Measurements from ENCODE around the gene TRAPPC2L. TPM values are rescaled to one million over a fixed set of nuclear protein-coding genes. Genes with fewer than 3 reads are reported as not detected.

TRAPPC2L gene
- total and polyA plus RNA-seq, 10 donors: 28.9 to 87.5 (median 41.7) TPM

GRCh38 chr16:88837806-88838205 lies 19.1 kb upstream of the TRAPPC2L start:
- 74 to 90% (median 88%) methylated on average over 7 to 20 of the region's 20 CpGs for WGBS, 5 donors
- H3K4me3 ChIP-seq: no peak overlapping the region
- peaks cover 0 to 91% (median 41%) of the 10 kb centered on the region in 6 donors for H3K36me3 ChIP-seq
- TF ChIP-seq POLR2AphosphoS5 (IDR thresholded peaks at IDR 0.05): peak in 1 of 3 donors; percentile 15
- TF ChIP-seq POLR2A (IDR thresholded peaks at IDR 0.05): no peak
- H3K9me3 ChIP-seq: no peaks in the 10 kb centered on the region
- H3K27ac ChIP-seq: no peak overlapping the region
- intact Hi-C loops (cut with DNase I; ENCODE audit: low total_unique reads): no loop called here
- H3K4me1 ChIP-seq: peaks cover 0 to 36% (median 11%) of the 10 kb centered on the region in 6 donors
- DNase-seq: no peak
- H3K27me3 ChIP-seq (replicated peaks in 1 of 7): no peaks in the 10 kb centered on the region

- peaks cover 0 to 97% (median 41%) of the 10 kb centered on the region in 6 donors for H3K36me3 ChIP-seq
- H3K4me3 ChIP-seq: no peak overlapping the region
- intact Hi-C loops (cut with DNase I; ENCODE audit: low total_unique reads): no loop called here
- no peak for DNase-seq
- no peak for TF ChIP-seq POLR2AphosphoS5 (IDR thresholded peaks at IDR 0.05)
- no peak for TF ChIP-seq CTCF (IDR thresholded peaks at IDR 0.05 in 8 of 11, conservative IDR thresholded peaks at IDR 0.05 in 3 of 11)
- TF ChIP-seq POLR2A (IDR thresholded peaks at IDR 0.05): no peak
- H3K4me1 ChIP-seq: peaks cover 0 to 36% (median 11%) of the 10 kb centered on the region in 6 donors
- H3K27ac ChIP-seq: peak overlapping the region in 1 of 8 donors; percentile 77
- H3K9me3 ChIP-seq: no peaks in the 10 kb centered on the region
- no peaks in the 10 kb centered on the region for H3K27me3 ChIP-seq (replicated peaks in 1 of 7)
- WGBS, 5 donors: 81 to 95% (median 86%) methylated on average over 19 of the region's 19 CpGs
These were observed 18.4 kb upstream of the TRAPPC2L start for GRCh38 chr16:88838566-88838965.

GRCh38 chr16:88839026-88839529 lies 17.8 kb upstream of the TRAPPC2L start:
- Histone ChIP-seq H3K4me3 (no peak overlapping the region), H3K9me3 (no peaks in the 10 kb centered on the region), H3K27ac (peak overlapping the region in 5 of 8 donors; percentile 14 to 77 (median 62)), H3K36me3 (peaks cover 0 to 97% (median 41%) of the 10 kb centered on the region in 6 donors), H3K27me3 (replicated peaks in 1 of 7) (no peaks in the 10 kb centered on the region), H3K4me1 (peaks cover 0 to 36% (median 11%) of the 10 kb centered on the region in 6 donors)
- TF ChIP-seq CTCF (IDR thresholded peaks at IDR 0.05 in 8 of 11, conservative IDR thresholded peaks at IDR 0.05 in 3 of 11): peak in 7 of 11 experiments; percentile 9 to 55 (median 42)
- peak; percentile 54 to 68 (median 63) for TF ChIP-seq POLR2AphosphoS5 (IDR thresholded peaks at IDR 0.05)
- TF ChIP-seq POLR2A (IDR thresholded peaks at IDR 0.05): no peak
- WGBS, 5 donors: 72 to 87% (median 75%) methylated on average over 31 to 39 of the region's 39 CpGs
- intact Hi-C loops (cut with DNase I; ENCODE audit: low total_unique reads): no loop called here
- DNase-seq: peak; percentile 86

GRCh38 chr16:88839745-88840599 lies 17.0 kb upstream of the TRAPPC2L start:
- no peaks in the 10 kb centered on the region for H3K27me3 ChIP-seq (replicated peaks in 1 of 7)
- no peaks in the 10 kb centered on the region for H3K9me3 ChIP-seq
- peaks cover 0 to 36% (median 11%) of the 10 kb centered on the region in 6 donors for H3K4me1 ChIP-seq
- 60 to 91% (median 78%) methylated on average over 17 to 24 of the region's 24 CpGs for WGBS, 5 donors
- peak overlapping the region in 7 of 8 donors; percentile 10 to 77 (median 54) for H3K27ac ChIP-seq
- intact Hi-C loops (cut with DNase I; ENCODE audit: low total_unique reads): no loop called here
- no peak for TF ChIP-seq POLR2AphosphoS5 (IDR thresholded peaks at IDR 0.05)
- no peak for TF ChIP-seq POLR2A (IDR thresholded peaks at IDR 0.05)
- TF ChIP-seq CTCF (IDR thresholded peaks at IDR 0.05 in 8 of 11, conservative IDR thresholded peaks at IDR 0.05 in 3 of 11): no peak
- peak overlapping the region in 1 of 8 donors; percentile 25 for H3K4me3 ChIP-seq
- no peak for DNase-seq
- H3K36me3 ChIP-seq: peaks cover 0 to 91% (median 36%) of the 10 kb centered on the region in 6 donors
